ENCODE results near the gene EMP2.

DNA sequence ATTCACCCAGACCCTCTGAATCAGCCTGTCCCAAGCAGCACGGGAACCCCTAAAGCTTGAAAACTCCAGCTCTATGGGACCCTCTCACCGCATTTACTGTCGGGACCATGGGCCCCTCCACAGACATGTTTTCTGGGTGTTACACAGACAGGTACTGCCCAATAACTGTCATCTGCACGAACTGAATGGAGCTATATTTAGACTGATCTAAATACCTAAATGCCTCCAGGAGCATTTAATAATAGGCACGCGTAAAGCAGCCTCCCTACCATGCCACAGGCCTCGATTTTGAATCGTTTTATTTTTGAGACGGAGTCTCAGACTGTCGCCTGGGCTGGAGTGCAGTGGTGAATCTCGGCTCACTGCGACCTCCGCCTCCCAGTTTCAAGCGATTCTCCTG is 49.7 kb downstream of the EMP2 start:
- TF ChIP-seq CTCF (IDR thresholded peaks at IDR 0.05 in 4 of 5, conservative IDR thresholded peaks at IDR 0.05 in 1 of 5) (no peak), POLR2A (IDR thresholded peaks at IDR 0.05) (no peak)
